Hepatocyte (in vitro differentiated cells): ENCODE measurements around the gene TMEM273.

Experiments used
- CTCF ChIP-seq: fragments of 200-600 bp; sonication (generic); IDR thresholded peaks from 2 replicates; pipeline ENCODE4 v1.5.1; 2016; ENCODE audit warnings: antibody characterized with exemption, mild to moderate bottlenecking; ENCODE audit not compliant: poor library complexity
- EZH2 ChIP-seq: fragments of 200-600 bp; sonication (generic); IDR thresholded peaks from 2 replicates; pipeline ENCODE4 v1.6.1; 2016; ENCODE audit warnings: antibody characterized with exemption, mild to moderate bottlenecking, borderline replicate concordance
- EZH2phosphoT487 ChIP-seq: fragments of 200-600 bp; sonication (generic); IDR thresholded peaks from one replicate; pipeline ENCODE4 v1.6.1; 2018; ENCODE audit warnings: antibody characterized with exemption, mild to moderate bottlenecking, low read depth, moderate library complexity; ENCODE audit not compliant: unreplicated experiment, severe bottlenecking

GRCh38 chr10:49189422-49189821 lies 1.2 kb upstream of the TMEM273 start:
- no peak for TF ChIP-seq CTCF
- no peak for TF ChIP-seq EZH2
- no peak for TF ChIP-seq EZH2phosphoT487
